ENCODE results near the gene JARID2. TPM values are rescaled to one million over a fixed set of nuclear protein-coding genes. Genes with fewer than 3 reads are reported as not detected.

Gene JARID2
- total RNA-seq, 1 experiment from 2014 or later: 6.0 TPM

DNA sequence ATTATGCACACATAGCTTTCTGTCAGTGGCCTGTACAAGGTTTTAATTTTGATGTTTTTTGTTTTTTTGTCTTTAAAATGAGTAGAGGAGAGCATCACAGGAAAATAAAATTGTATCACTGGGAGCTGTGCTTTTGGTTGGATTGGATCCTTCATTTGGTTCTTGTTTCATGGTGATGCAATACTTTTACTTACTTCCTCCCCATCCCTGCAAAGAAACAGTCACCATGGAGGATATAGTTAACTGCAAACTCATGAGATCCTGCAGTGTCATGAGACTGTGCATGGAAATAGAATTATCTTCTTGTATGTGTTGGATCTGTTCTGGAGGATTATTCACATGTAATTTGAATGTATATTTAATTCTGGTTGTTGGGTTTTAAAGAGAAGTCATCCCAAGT is 122.3 kb downstream of the JARID2 start:
- TF ChIP-seq, protein P1, sequence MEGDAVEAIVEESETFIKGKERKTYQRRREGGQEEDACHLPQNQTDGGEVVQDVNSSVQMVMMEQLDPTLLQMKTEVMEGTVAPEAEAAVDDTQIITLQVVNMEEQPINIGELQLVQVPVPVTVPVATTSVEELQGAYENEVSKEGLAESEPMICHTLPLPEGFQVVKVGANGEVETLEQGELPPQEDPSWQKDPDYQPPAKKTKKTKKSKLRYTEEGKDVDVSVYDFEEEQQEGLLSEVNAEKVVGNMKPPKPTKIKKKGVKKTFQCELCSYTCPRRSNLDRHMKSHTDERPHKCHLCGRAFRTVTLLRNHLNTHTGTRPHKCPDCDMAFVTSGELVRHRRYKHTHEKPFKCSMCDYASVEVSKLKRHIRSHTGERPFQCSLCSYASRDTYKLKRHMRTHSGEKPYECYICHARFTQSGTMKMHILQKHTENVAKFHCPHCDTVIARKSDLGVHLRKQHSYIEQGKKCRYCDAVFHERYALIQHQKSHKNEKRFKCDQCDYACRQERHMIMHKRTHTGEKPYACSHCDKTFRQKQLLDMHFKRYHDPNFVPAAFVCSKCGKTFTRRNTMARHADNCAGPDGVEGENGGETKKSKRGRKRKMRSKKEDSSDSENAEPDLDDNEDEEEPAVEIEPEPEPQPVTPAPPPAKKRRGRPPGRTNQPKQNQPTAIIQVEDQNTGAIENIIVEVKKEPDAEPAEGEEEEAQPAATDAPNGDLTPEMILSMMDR (IDR thresholded peaks at IDR 0.05): no peak
- no peak for TF ChIP-seq POLR2AphosphoS5 (IDR thresholded peaks at IDR 0.05; ENCODE audit: low read depth, low read length)
- no peak for TF ChIP-seq SIN3A (IDR thresholded peaks at IDR 0.05; ENCODE audit: borderline replicate concordance, insufficient read depth, low read depth, low read length)
- TF ChIP-seq, protein P2, sequence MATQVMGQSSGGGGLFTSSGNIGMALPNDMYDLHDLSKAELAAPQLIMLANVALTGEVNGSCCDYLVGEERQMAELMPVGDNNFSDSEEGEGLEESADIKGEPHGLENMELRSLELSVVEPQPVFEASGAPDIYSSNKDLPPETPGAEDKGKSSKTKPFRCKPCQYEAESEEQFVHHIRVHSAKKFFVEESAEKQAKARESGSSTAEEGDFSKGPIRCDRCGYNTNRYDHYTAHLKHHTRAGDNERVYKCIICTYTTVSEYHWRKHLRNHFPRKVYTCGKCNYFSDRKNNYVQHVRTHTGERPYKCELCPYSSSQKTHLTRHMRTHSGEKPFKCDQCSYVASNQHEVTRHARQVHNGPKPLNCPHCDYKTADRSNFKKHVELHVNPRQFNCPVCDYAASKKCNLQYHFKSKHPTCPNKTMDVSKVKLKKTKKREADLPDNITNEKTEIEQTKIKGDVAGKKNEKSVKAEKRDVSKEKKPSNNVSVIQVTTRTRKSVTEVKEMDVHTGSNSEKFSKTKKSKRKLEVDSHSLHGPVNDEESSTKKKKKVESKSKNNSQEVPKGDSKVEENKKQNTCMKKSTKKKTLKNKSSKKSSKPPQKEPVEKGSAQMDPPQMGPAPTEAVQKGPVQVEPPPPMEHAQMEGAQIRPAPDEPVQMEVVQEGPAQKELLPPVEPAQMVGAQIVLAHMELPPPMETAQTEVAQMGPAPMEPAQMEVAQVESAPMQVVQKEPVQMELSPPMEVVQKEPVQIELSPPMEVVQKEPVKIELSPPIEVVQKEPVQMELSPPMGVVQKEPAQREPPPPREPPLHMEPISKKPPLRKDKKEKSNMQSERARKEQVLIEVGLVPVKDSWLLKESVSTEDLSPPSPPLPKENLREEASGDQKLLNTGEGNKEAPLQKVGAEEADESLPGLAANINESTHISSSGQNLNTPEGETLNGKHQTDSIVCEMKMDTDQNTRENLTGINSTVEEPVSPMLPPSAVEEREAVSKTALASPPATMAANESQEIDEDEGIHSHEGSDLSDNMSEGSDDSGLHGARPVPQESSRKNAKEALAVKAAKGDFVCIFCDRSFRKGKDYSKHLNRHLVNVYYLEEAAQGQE (IDR thresholded peaks at IDR 0.05; ENCODE audit: insufficient read depth in 1 of 2, low read depth in 2 of 2, low read length in 1 of 2): no peak
- Histone ChIP-seq H3K27ac (ENCODE audit: low read length) (no peak overlapping the region), H3K36me3 (ENCODE audit: control insufficient read depth, insufficient read depth, low read length) (no peaks in the 10 kb centered on the region), H3K4me3 (ENCODE audit: low read depth in 2 of 2, low read length in 2 of 2) (no peak overlapping the region), H3K4me1 (ENCODE audit: control insufficient read depth, insufficient read depth, low read length) (no peaks in the 10 kb centered on the region), H3K27me3 (ENCODE audit: control insufficient read depth, insufficient read depth, low read length) (no peaks in the 10 kb centered on the region), H3K9me3 (ENCODE audit: control insufficient read depth, insufficient read depth, low read depth, low read length) (no peaks in the 10 kb centered on the region)
- DNase-seq (ENCODE audit: low read depth, low spot score) (no peak), ATAC-seq (no peak)
- ChIA-PET POLR2A (no interaction called here), CTCF (no interaction called here)
- intact Hi-C loops (cut with micrococcal nuclease; ENCODE audit: unreplicated experiment) (no loop called here), in situ Hi-C loops (cut with HindIII; ENCODE audit: low pct_unique_long_range_greater_than_20kb, low sequenced_read_pairs) (no loop called here)
- BruUV-seq (replicated peaks): no TSS peak

DNA sequence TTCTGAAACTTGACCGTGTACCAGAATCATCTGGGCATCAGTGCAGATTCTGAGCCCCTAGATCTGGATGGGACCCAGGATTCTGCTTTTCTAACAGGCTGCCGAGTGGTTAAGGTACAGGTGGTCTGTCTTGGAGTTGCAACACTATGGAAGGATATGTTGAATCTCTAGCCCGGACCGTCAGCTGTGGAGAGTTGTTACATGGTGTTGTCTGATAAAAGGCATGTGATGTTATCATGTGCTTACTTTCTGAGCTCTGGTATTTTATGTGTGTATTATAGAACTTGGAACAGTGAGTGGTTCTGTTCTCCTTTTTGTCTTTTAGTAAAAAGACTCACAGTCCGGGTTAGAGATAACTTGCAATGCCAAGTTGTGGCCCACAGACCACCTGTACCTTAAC is 123.0 kb downstream of the JARID2 start:
- POLR2A ChIA-PET: no interaction called here
- no peak for ATAC-seq

More for the DNA sequence above, 123.0 kb downstream of the JARID2 start:
- DNase-seq (ENCODE audit: low read depth, low spot score): no peak
- no peaks in the 10 kb centered on the region for H3K36me3 ChIP-seq (ENCODE audit: control insufficient read depth, insufficient read depth, low read length)
- CTCF ChIA-PET: no interaction called here
- in situ Hi-C loops (cut with HindIII; ENCODE audit: low pct_unique_long_range_greater_than_20kb, low sequenced_read_pairs): no loop called here
- H3K4me3 ChIP-seq (ENCODE audit: low read depth in 2 of 2, low read length in 2 of 2): no peak overlapping the region
- H3K9me3 ChIP-seq (ENCODE audit: control insufficient read depth, insufficient read depth, low read depth, low read length): no peaks in the 10 kb centered on the region
- TF ChIP-seq SIN3A (IDR thresholded peaks at IDR 0.05; ENCODE audit: borderline replicate concordance, insufficient read depth, low read depth, low read length) (no peak), POLR2AphosphoS5 (IDR thresholded peaks at IDR 0.05; ENCODE audit: low read depth, low read length) (no peak), TCF7L2 (IDR thresholded peaks at IDR 0.05; ENCODE audit: low read depth, low read length) (no peak)
- TF ChIP-seq, protein P2 (IDR thresholded peaks at IDR 0.05; ENCODE audit: insufficient read depth in 1 of 2, low read depth in 2 of 2, low read length in 1 of 2): no peak
- TF ChIP-seq, protein P1 (IDR thresholded peaks at IDR 0.05): no peak
- no peaks in the 10 kb centered on the region for H3K4me1 ChIP-seq (ENCODE audit: control insufficient read depth, insufficient read depth, low read length)
- H3K27me3 ChIP-seq (ENCODE audit: control insufficient read depth, insufficient read depth, low read length): no peaks in the 10 kb centered on the region
- BruUV-seq (replicated peaks): no TSS peak
- intact Hi-C loops (cut with micrococcal nuclease; ENCODE audit: unreplicated experiment): no loop called here
- no peak overlapping the region for H3K27ac ChIP-seq (ENCODE audit: low read length)
